ENCODE measurements around the gene JCHAIN.
"Not testable (repeated sequence)": the region's sequence is repeated elsewhere in the genome, so short reads cannot be mapped to it uniquely, and the experiment has no call there.

The JCHAIN gene

GRCh38 chr4:70666369-70666768 is at the start of gene JCHAIN:
TSS of gene JCHAIN (minus strand) at chr4:70666508. CDS start at chr4:70666490, 18 bp downstream.
- DNase-seq (ENCODE audit: low read depth), result no peak

GRCh38 chr4:70715097-70715496 is 48.8 kb upstream of the JCHAIN start:
- DNase-seq (ENCODE audit: low read depth), result no peak

GRCh38 chr4:70714079-70714887 is 48.0 kb upstream of the JCHAIN start:
- no peak for DNase-seq (ENCODE audit: low read depth)

- DNase-seq (ENCODE audit: low read depth), result no peak
Observed at GRCh38 chr4:70713453-70714078, 47.3 kb upstream of the JCHAIN start.

- no peak for DNase-seq (ENCODE audit: low read depth)
Observed at GRCh38 chr4:70712604-70713452, 46.5 kb upstream of the JCHAIN start.

GRCh38 chr4:70712150-70712549 is 45.8 kb upstream of the JCHAIN start:
- no peak for DNase-seq (ENCODE audit: low read depth)

GRCh38 chr4:70711599-70711998 is 45.3 kb upstream of the JCHAIN start:
- no peak for DNase-seq (ENCODE audit: low read depth)

- DNase-seq (ENCODE audit: low read depth), result no peak
Observed at GRCh38 chr4:70709611-70710205, 43.4 kb upstream of the JCHAIN start.

- DNase-seq (ENCODE audit: low read depth), result no peak
Observed at GRCh38 chr4:70706516-70706915, 40.2 kb upstream of the JCHAIN start.

- no peak for DNase-seq (ENCODE audit: low read depth)
Observed at GRCh38 chr4:70706044-70706461, 39.7 kb upstream of the JCHAIN start.

GRCh38 chr4:70705183-70706043 is 39.1 kb upstream of the JCHAIN start:
- DNase-seq (ENCODE audit: low read depth), result peak; percentile 62

- DNase-seq (ENCODE audit: low read depth), result no peak
Observed at GRCh38 chr4:70704931-70705182, 38.5 kb upstream of the JCHAIN start.

GRCh38 chr4:70704215-70704930 is 38.1 kb upstream of the JCHAIN start:
- DNase-seq (ENCODE audit: low read depth), result peak; percentile 58

- DNase-seq (ENCODE audit: low read depth), result no peak
Observed at GRCh38 chr4:70703619-70704214, 37.4 kb upstream of the JCHAIN start.

- not testable (repeated sequence) for DNase-seq (ENCODE audit: low read depth)
Observed at GRCh38 chr4:70702592-70702991, 36.3 kb upstream of the JCHAIN start.

GRCh38 chr4:70701271-70701670 is 35.0 kb upstream of the JCHAIN start:
- DNase-seq (ENCODE audit: low read depth), result no peak

- no peak for DNase-seq (ENCODE audit: low read depth)
Observed at GRCh38 chr4:70700712-70701111, 34.4 kb upstream of the JCHAIN start.

- DNase-seq (ENCODE audit: low read depth), result not testable (repeated sequence)
Observed at GRCh38 chr4:70698435-70698834, 32.1 kb upstream of the JCHAIN start.

- not testable (repeated sequence) for DNase-seq (ENCODE audit: low read depth)
Observed at GRCh38 chr4:70694633-70695032, 28.3 kb upstream of the JCHAIN start.

- DNase-seq (ENCODE audit: low read depth), result no peak
Observed at GRCh38 chr4:70691661-70692060, 25.4 kb upstream of the JCHAIN start.
